ENCODE results near the gene ANKRD33.

- TF ChIP-seq CTCF (IDR thresholded peaks at IDR 0.05) (no peak), POLR2A (IDR thresholded peaks at IDR 0.05) (no peak), POLR2AphosphoS5 (IDR thresholded peaks at IDR 0.05) (no peak), EP300 (IDR thresholded peaks at IDR 0.05) (no peak)
Observed at GRCh38 chr12:51841727-51842126, 46.2 kb upstream of the ANKRD33 start.
